GM12873 (cell line): ENCODE data around the gene UNC79.

ENCODE experiments used
- TF ChIP-seq, protein P1 (sequence below): IDR thresholded peaks from 2 replicates; pipeline ENCODE4 v1.5.1; 2012; ENCODE audit warnings: low read depth, mild to moderate bottlenecking, moderate library complexity, low read length, control low read depth; ENCODE audit not compliant: insufficient read depth; ENCODE audit errors: missing control alignments

Gene UNC79

DNA sequence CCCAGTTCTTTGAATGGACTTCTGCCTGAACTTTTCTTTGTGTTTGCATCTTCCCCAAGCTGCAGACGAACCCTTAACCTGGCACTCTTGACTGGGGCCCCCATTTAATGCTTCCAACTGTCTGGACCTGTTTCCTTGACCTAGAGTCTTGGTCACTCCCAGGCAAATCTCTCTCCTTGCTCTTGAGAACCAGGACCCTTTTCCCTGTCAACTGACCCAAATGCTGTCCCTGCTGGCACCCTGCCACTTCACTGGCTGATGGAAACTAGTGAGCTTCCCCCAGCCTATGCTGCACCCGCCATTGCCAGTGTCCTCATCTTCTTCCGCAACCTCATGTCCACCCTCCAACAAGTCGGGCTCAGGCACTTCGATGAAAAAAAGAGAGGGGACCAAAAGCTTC is 278.1 kb downstream of the UNC79 start:
- TF ChIP-seq, protein P1, sequence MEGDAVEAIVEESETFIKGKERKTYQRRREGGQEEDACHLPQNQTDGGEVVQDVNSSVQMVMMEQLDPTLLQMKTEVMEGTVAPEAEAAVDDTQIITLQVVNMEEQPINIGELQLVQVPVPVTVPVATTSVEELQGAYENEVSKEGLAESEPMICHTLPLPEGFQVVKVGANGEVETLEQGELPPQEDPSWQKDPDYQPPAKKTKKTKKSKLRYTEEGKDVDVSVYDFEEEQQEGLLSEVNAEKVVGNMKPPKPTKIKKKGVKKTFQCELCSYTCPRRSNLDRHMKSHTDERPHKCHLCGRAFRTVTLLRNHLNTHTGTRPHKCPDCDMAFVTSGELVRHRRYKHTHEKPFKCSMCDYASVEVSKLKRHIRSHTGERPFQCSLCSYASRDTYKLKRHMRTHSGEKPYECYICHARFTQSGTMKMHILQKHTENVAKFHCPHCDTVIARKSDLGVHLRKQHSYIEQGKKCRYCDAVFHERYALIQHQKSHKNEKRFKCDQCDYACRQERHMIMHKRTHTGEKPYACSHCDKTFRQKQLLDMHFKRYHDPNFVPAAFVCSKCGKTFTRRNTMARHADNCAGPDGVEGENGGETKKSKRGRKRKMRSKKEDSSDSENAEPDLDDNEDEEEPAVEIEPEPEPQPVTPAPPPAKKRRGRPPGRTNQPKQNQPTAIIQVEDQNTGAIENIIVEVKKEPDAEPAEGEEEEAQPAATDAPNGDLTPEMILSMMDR = no peak

DNA sequence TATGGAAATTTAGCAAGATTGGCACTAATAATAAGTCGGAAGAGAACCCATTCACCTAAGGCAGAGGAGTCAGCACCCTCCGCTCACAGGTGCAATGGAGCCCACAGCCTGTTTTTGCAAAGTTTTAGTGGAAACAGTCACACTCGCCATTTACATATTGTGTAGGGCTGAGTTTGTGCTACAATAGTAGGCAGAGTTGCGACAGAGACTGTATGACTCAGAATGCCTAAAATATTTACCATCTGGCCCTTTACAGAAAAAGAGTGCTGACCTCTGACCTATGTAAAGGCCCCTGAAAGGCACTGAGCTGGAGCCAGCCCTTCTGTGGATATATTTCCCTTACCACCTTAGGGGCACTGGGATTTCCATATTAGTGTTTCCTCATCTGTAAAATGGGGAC is 278.5 kb downstream of the UNC79 start:
- TF ChIP-seq, protein P1 = no peak

DNA sequence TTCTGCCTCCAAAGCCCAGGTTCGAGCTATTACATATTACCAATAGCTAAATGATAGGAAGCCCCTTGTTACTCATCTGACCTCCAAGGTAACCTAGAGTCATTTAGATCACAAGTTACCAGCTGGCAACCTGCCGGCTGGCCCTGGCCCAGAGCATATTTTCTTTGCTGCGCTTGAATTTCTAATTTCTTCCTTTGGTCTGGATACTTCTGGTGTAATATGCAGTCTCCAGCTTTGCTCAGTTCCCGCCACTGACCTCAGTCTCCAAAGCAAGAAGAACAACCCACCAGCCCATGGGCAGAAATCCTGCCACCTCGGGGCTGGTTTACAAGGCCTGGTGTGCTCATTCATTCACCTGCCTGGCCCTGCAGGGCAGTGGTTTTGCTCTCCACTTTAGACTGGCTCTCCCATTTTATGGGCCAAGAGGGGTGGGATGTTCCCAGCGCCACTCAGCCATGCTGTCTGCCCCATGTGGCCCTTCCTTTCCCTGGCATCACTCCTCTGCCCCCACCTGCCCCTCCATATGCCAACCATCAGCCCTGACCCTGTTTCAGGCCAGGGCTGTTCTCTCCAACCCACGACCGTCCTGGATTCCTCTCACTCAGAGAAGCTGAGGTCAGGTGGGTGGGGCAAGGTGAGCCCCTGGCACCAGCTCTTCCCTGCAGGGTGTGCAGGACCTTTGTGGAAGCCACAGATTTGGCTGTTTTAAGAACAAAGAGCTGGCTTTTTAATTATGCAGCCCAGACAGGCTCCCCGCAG is 281.5 kb downstream of the UNC79 start:
- TF ChIP-seq, protein P1 = no peak

DNA sequence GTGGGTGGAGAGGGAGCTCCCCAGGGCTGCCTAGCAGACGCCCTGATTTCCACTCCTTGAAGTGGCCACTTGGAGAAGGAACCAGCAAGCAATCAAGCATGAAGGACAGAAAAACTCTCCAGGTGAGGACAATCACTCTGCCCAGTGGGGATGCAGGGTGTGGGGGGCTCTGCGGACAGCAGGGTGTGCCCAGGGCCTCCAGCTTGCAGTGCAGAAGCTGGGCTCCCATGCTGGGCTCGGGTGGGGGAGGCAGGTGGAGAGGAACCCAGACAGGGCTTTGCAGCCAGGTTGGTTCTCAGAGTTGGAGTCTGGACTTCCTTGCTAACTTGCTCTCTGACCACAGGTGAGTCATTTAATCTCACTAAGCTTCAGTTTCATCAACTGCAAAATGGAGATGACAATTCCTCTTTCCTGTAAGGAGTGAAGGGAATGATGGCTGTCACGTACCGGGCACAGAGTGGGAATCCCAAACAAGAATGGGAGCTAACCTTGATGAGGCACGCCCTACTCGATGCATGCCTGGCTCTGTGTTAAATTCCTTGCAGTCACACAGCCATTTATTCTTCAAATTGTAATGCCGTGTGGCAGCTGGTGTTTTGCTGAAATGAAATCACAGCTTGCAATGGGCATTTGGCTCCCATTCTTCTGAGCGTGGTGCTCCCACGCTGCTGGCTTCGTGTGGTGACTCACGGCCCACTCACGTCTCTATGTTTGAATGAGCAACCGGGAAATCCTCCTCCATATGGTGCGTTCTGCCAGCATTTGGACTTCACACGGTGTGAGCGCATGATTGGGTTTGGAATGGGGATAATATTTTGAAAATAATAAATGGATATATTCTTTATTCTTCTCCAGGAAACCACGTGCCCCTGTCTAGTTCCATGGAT is 282.3 kb downstream of the UNC79 start:
- TF ChIP-seq, protein P1 = no peak

DNA sequence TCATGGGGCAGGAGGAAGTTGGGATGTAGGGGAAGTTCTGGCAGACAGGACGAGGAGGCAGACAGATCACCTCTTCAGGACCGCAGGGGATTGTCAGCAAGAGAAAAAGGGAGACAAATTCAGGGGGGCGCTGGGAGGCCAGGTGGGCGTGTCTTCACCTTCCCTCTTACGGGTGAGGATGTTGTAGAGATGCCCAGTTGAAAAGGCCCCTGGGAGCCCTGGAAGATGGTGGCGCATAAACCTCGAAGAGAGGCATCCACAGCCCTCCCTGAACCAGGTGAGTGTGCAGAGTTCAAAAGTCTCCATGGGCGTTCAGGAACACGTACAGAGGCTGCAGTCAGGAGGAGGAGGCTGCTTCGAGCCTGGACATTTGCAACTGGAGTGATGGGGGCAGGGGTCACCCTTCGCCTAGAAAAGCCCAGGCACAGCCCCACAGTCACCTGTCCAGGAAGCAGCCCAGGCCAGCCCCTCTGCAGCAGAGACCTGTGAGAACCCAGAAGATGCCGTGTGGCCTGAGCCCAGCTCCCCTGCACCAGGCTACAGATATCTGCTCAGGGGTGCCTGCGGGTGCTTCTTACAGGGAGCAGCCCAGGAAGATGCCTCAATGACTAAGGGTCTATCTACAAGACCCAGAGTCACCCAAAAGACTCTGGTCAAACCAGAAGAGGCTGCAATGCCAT is 283.1 kb downstream of the UNC79 start:
- TF ChIP-seq, protein P1 = no peak

DNA sequence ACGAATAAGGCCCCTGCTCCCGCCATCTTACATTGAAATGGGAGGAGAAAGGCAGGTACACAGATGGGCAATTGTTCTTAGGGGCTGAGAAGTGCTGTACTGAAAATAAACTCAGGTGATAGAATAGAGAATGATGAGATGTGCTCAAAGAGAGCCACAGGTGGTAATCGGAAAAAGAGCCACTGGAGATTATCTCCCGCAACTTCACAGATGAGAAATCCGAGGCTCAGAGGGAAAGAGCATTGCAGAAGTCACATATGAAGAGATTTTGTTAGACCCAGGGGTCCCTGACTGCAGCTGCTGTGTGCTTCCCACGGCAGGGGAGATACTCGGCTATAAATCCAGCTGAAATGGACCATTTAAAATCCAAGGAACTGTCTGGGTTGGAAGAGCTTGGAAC is 283.9 kb downstream of the UNC79 start:
- TF ChIP-seq, protein P1 = no peak
